Measurements from ENCODE around the gene FBRSL1.
"Not testable (repeated sequence)": the region's sequence is repeated elsewhere in the genome, so short reads cannot be mapped to it uniquely, and the experiment has no call there.

The FBRSL1 gene

DNA sequence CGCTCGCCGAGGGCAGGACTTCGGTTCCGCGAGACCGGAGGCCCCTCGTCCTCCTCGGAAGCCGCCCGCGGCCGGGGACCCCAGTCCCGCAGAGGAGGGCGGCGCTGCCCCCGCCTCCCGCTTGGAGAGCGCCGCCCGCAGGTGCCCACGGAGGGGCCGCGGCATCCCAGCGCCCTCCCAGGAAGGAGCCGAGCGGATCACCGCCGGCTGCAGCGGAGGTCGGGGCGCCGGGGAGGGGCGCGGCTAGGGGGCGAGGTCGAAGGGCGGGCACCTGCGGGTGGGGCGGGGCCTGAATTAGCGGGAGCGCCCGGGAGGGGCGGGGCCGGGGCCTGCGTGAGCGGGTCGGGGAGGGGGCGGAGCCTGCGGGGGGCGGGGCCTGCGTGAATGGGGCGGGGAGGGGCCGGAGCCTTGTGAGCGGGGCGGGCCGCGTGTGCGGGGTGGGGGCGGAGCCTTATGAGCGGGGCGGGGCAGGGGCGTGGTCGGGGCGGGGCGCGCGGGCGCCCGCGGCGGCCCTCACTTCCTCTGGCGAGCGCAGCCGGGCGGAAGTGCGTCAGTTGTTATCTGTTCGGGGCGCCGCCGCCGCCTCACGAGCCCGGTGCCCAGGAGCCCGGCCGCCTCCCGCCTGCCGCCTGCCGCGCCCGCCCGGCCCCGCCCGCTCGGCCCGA, at the start of gene FBRSL1:
Gene FBRSL1 (plus strand): TSS at position 550 of the 665 bp plus-strand sequence.
- DNase-seq (ENCODE audit: low read depth), result no peak

DNA sequence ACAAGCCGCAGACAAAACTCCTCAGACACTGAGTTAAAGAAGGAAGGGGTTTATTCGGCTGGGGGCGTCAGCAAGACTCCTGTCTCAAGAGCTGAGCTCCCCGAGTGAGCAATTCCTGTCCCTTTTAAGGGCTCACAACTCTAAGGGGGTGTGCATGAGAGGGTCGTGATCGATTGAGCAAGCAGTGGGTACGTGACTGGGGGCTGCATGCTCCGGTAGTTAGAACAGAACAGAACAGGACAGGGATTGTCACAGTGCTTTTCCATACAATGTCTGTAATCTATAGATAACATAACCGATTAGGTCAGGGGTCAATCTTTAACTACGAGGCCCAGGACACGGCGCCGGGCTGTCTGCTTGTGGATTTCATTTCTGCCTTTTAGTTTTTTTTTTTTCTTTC, 49.5 kb upstream of the FBRSL1 start:
- DNase-seq (ENCODE audit: low read depth), result not testable (repeated sequence)

DNA sequence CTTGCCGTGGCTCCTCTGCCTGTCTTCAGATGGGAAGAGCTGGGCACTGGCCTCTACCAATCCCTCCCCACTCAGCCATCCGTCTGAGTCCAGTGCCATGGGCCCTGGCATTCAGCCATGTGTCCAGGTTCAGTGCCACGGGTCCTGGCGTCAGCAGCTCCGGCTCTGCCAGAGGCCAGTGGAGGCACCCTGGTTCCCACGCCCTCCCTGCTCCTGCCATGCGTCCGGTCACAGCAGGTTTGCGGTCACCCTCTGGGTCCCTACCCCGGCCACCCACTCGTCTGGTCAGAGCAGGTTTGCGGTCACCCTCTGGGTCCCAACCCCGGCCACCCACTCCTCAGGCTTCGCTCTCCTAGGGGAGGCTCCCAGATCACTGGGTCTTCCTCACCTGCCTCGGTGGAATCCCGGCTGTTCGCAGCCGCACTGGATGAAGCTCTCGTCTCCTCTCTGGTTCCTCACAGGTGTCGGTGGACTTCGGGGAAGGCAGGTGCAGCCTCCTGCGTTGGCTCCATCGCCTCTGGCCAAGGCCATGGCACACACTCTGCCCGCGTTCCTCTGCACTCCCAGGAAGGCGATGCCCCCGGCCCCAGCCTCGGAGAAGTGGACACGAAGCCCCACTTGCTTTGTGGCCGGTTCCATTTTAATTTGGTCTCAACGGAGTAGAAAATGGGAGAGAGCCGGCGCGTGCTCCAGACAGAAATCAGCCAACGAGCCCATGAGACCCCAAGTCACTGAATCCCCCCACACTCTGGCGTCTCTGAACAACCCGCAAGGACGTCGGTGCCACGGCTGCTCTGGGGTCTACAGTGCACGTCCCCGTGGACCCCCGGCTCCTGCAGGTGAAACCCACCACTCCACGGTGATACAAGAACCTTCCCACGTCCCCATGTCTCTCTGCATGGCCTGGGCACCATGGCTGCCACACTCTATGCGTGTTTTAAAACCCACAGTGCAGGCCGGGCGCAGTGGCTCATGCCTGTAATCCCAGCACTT, 47.8 kb upstream of the FBRSL1 start:
- no peak for DNase-seq (ENCODE audit: low read depth)

DNA sequence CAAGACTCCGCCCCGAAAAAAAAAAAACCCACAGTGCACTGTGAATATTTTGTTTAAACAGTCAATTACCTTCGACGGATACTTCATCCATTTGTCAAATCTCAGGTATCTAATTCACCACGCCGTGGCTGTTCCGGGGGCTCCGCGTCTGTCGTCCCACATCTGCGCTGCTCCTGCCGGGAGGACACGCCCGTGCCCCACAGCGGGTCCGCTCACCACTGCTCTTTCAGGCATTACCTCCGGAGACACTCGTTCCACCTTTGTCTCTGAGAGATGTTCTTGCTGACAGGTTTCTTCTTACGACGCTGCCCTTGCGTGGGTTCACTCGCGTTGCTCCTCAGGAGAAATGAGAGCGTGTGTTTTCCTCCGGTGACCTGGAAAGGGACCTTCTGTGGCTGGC, 46.9 kb upstream of the FBRSL1 start:
- DNase-seq (ENCODE audit: low read depth), result no peak

DNA sequence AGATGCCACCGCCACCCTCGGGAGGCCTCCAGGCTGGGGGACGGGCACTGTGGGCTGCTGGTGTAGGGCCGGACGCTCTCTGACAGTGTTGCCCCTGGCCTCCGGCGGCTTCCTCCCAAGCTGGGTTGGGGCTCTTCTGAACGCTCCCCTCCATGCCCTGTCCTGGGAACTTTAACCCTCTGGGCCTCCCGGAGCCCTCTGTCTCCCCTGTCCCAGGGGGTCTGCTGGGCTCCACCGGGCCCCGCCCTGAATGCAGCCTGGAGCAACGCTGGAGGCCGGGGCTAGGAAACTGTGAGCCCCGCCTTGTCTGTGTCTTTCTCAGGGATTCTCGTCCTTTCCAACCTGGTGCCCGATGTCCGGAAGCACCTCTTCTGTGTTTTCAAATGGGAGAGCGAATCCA, 45.7 kb upstream of the FBRSL1 start:
- no peak for DNase-seq (ENCODE audit: low read depth)

DNA sequence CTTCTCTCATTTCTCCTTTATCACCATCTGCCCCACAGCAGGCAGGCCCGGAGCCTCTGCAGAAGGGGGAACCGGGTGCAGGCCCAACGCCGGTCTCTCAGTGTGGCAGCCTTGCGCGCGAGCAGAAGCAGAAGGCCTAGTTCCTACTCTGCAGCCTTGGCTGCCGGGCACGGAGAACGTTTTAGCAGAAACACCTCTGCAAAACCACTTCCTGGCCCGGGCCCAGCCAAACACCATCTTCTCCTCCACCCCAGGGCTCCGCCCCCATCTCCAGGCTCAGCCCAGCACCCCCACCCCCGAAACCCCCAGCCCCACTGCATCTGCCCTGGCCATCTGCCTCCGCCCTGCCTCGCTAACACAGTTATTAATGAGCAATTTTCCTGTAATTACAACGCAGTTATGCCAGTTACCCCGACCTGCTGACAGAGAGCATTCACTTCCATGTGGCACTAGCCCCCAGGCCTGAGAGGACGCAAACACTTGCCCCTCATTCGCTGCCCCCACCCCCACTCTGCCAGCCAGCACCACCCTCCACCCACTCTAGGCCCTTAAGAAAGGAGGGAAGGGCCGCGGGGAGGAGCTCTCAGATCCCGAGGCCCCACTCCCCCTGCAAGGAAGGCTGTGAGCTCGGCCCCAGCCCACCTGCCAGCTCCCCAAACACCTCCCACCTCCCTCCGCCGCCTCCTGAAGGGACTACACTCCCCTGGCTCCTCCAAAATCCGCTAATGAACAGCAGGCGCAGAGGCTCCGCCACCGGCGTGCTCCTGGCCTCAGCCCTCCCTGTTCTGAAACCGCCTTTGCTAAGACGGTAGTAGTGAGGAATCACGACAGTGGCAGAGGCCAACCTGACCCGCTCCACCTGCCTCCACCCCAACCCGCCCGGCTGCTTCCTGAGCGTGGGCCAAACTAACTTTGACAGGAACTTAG, 44.7 kb upstream of the FBRSL1 start:
- no peak for DNase-seq (ENCODE audit: low read depth)

DNA sequence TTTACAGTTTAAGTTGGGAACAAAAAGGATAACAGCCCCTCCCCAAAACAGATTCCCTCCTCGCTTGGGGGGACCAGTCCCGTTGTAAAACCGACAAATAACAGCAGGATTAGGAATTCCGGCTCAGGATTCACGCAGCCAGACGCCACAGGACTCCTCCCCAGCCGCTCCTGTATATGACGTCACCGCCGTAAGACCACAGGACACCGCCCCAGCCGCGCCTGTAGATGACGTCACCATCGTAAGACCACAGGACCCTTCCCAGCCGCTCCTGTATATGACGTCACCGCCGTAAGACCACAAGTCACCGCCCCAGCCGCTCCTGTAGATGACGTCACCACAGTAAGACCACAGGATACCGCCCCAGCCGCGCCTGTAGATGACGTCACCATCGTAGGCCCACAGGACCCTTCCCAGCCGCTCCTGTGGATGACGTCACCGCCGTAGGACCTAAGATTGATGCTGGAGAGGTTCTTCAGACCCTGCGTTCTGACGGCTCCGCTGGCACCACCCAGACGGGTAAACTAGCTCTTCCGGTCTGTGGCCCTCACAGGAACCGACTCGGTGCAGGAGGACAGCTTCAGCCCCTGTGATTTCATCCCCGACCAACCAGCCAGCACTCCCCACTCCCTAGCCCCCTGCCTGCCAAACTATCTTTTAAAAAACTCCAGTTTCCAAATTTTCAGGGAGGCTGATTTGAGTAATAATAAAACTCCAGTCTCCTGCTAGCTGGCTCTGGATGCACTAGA, 43.9 kb upstream of the FBRSL1 start:
- peak; percentile 5 for DNase-seq (ENCODE audit: low read depth)

DNA sequence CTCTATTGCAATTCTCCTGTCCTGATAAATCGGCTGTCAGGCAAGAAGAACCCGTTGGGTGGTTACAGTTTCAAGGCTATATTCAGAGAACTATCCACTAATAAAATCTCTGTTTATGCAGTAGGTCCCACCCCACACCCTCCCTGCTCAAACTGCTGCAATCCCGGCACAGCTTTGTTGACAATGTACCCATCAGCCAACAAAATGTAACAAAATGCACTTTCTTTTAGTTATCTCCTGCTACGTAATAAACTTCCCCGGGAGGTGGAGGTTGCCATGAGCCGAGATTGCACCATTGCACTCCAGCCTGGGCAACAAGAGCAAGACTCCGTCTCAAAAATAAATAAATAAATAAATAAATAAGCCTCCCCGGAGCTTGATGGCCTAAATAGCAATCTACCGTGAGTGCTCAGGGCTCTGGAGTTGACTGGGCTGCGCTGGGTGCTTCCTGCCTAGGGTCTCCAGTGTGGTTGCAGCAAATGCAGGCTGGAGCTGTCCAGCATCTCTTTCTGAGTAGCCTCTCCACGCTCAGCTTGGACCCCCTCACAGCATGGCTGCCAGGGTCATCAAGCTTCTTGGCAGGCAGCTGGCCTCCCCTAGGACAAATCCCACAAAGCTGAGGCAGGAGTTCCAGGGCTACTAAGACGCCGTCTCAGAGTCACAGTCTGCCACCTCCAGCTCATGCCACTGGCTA, 43.2 kb upstream of the FBRSL1 start:
- DNase-seq (ENCODE audit: low read depth), result no peak

DNA sequence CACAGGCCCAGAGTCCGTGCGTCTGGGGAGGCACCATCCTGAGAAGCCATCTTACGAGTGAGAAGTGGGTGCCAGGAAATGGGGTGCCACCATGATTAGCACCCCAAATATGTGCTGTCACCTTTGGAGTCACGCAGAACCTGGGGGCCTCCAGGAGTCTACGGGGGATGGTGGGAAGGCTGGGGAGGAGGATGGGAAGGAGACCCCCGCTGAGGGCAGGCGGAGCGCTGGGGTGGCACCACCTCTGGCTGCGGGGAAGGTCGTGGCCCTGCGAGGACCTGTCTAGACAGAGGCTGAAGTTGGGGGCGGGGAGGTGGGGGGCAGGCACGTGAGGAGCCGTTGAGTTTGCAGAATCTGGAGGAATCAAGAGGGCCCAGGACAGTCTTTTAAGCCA, 42.6 kb upstream of the FBRSL1 start:
- DNase-seq (ENCODE audit: low read depth), result no peak

DNA sequence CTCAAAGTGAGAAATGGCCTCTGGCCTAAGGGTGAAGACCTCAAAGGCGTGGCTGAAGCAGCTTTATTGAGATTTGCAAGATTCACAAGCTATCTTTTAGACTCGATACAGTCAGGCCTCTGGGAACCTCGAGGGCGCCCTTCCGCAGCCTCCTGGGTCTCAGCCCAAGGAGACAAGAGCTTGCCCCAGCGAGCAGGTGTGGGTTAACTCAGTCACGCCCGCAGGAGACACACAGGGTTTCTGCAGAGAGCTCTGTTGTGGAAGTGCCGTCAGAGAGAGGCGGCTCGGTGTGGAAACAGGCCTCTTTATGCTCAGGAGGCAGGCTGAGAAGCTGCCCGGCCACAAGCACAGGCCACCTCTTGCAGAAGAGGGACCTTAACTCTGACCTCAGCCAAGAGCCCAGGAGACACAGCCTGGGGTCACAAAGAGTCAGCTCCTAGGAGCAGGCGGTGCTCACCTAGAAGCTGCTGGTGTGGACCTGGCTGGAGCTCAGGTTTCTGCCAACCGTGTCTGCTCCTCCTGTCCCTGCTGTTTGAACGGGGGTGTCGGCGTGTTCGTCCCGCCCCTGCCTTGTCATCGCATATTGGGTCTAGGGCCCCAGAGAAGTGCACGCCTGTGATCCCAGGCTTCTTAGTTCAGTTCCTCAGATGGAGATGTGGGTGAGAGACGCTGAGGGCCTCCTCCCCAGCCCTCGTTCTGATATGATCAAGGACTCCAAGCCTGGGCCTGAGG, 42.1 kb upstream of the FBRSL1 start:
- no peak for DNase-seq (ENCODE audit: low read depth)

DNA sequence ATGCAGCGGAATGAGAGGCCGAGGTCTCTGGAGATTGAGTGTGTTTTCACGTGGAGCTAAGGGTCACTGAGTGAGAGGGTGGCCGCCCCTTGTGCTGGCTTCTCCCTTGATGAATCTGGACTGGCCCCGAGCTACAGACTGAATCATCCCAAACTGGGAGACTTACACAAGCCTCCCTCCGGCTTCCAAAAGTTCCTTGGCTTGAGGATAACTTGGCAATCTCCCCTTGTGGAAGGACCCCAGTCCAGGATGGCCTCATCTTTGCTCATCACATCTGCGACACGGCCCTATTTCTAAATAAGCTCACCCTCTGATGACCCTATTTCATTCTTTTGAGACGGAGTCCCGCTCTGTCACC, 41.5 kb upstream of the FBRSL1 start:
- DNase-seq (ENCODE audit: low read depth), result no peak

DNA sequence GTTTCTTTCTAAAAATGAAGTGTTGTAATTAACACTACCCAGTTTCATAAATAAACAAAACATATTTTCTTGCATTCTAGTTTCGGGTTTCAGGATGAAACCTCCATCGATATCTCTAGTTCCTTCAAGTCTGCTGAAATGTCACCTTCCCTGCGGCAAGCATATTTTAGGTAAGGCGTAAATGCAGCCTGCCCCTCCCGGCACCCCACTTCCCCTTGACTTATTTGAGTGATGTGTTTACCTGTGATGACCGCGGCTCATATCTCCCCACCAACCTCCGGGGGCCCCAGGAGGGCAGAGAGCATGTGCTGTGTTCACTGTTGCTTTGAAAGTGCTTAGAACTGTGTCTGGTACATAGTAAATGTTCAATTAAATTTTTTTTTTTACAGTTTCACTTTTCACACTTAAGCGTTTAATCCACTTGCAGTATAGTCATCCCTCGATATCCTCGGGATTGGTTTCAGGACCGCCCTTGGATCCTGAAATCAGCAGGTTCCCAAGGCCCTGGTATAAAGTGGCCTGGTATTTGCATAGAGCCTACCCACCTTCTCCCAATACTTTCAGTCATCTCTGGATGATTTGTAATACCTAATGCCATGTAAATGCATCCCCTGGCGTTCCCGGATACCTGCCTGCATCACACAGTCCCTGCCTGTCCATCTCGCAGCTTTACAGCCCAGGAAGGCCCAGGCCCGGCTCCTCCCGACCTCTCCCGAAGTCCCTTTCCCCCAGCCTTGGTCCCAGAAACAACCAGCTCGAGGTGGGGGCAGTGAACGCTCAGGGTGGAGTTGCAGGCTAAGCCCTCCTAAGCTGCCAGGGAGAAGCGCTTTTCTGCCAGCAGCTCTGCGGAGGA, 40.2 kb upstream of the FBRSL1 start:
- DNase-seq (ENCODE audit: low read depth), result no peak

DNA sequence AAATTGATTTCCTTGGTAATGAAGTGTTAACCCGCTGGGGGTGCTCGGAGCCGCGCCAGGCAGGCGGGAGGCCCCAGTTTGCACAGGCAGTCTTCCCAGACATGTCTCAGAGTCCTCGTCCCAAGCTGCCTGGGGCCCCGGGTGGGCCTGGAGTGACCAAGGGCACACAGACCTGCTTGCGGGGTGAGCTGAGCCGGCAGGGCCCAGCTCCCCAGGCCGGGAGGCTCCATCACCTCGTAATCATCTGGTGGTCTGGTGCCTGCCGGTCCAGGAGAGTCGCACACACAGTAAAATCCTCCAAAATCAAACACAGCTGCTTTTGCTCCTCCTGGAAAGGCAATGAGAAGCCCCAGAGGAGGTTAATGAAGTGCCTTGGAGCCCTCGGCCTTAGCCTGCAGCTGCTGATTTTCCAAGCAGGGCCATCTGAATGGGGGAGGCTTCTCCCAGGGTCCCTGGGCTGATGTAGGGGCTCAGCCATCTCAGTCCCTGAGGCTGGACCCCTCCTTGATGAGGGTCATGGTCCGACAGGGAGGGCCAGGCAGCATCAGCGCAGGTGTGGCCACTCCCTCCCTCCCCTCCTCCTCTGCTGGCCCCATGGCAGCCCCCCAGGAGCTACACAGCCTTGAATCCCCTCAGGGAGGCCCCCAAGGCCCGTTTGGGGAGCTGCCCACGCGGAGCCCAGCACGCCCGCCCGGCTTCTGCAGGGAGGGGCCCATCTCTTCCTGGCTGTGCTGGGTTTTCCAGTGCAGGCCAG, 39.4 kb upstream of the FBRSL1 start:
- no peak for DNase-seq (ENCODE audit: low read depth)

DNA sequence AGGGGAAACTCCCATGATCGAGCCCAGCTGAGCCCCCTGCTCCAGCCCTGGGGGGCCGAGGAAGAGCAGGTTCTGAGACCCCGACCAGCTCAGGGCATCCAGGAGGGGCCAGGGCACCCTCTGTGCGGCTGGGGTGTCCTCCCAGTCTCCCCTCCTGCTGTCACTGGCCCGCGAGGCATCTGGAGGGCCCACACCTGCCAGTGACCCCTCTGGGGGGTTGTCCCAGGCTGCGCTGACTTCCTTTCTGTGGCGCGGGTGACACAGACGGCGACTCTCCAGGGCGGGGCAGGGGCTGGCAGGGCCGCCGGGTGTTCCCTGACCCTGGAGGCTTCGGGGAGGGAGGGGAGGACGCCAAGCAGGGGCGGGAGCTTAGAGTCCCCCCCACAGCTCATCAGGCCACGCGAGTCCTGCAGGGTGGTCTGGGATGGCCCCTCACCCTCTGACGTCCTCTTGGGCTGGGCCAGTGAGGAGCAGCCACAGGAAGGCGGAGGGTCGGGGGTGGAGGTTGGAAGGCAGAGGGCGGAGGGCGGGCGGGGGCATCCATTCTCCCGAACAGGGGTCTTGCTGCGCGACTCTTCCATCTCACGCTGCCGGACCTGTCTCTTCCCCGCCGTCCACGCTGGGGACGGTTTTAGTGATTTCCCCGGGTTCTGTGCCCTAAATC, 38.6 kb upstream of the FBRSL1 start:
- DNase-seq (ENCODE audit: low read depth), result no peak

DNA sequence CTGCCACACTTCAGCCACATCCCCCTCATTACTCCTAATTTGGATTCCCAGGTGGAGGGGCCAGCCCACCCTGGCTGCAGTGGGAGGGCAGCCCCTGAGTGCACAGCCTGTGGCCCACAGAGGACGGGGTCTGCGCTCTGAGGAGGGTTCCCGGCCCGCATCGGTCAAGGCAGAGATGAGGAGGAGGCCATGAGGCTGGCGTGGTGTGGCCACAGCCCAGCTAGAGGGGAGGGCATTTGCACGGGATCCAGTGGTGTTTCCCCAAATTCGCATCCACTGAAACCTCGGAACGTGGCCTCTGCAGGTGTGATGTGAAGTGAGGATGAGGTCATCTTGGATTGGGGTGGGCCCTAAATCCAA, 38.1 kb upstream of the FBRSL1 start:
- DNase-seq (ENCODE audit: low read depth), result no peak

DNA sequence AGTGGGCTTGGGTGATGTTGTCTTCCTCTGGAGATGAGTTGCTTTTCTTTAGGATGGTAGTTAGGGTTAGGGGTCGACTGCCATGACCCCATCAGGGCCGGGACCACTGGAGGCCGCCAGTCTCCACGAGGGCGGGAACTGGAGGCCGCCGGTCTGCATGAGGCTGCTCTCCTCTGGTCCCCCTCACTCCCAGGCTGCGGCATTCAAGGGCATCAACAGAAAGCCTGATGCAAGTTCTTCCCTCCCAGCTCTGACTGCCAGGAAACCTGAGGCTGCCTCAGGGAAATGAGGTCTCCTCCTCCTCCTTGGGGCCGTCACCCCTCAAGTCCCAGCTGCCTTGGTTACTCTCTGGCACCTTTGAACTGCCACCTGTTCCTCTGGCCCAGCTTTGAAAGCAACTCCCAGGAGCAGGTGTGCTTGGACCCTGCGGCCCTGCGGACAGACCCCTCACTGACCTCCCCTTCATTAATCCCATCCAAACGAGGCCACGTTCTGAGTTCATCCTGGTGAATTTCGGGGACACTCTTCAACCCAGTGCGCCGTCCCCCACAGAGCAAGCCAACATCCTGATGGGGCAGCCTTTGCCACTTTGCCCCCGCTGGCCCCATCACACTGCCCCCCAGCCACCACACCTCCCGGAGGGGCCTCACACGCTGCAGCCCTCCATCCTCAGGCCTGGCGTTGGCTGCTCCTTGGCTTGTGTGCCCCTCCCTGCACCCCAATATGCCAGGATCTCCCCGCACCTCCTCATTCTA, 37.2 kb upstream of the FBRSL1 start:
- no peak for DNase-seq (ENCODE audit: low read depth)

Measured in GM04503 (cell line).